H1 (cell line): ENCODE results near the gene CRP.

ENCODE experiments used
- EZH2 ChIP-seq: fragments of 200-600 bp; sonication (generic); IDR thresholded peaks from 2 replicates; pipeline ENCODE4 v1.7.1; 2012; ENCODE audit warnings: low read depth, mild to moderate bottlenecking, moderate library complexity, low read length, inconsistent platforms; ENCODE audit not compliant: severe bottlenecking
- JUND ChIP-seq: IDR thresholded peaks from 2 replicates; pipeline ENCODE4 v1.6.1; 2011; ENCODE audit warnings: mild to moderate bottlenecking, improper control_type of control experiment, low read length
- SIX5 ChIP-seq: IDR thresholded peaks from 2 replicates; pipeline ENCODE4 v1.6.1; 2011; ENCODE audit warnings: mild to moderate bottlenecking, low read depth, low read length
- TF ChIP-seq, protein P1 (sequence below), 3 experiments: IDR thresholded peaks; 1 replicate in 2 of 3; 2 replicates in 1 of 3; pipeline versions ENCODE4 v1.5.1 to v1.6.1; 2011; ENCODE audit warnings: low read length in 3 of 3, mild to moderate bottlenecking in 3 of 3, inconsistent platforms in 2 of 3, low read depth in 1 of 3, moderate library complexity in 1 of 3; ENCODE audit not compliant: insufficient read depth in 1 of 3; ENCODE audit errors: control extremely low read depth in 1 of 3
- TF ChIP-seq, protein P2 (sequence below): IDR thresholded peaks from 2 replicates; pipeline ENCODE4 v1.6.1; 2012; ENCODE audit warnings: inconsistent platforms

DNA sequence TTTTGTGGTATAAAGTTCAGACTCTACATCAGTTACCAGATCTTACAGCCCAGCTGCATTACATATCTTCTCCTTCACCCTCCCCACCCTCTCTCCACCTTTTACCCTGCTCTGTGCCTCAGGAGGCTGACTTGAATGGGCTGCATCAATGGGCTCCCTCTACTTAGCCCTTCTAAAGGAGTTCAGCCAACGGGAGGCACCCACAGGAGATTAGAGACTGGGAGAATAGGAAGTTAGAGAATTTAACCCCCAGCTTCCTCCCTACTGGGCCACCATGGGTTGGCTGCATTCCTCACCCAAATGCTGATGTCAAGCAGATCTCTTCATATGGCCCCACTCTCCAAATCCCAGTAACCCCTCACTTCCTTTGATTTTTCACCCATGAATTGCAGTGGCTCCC, 49.3 kb upstream of the CRP start:
- TF ChIP-seq, protein P1, sequence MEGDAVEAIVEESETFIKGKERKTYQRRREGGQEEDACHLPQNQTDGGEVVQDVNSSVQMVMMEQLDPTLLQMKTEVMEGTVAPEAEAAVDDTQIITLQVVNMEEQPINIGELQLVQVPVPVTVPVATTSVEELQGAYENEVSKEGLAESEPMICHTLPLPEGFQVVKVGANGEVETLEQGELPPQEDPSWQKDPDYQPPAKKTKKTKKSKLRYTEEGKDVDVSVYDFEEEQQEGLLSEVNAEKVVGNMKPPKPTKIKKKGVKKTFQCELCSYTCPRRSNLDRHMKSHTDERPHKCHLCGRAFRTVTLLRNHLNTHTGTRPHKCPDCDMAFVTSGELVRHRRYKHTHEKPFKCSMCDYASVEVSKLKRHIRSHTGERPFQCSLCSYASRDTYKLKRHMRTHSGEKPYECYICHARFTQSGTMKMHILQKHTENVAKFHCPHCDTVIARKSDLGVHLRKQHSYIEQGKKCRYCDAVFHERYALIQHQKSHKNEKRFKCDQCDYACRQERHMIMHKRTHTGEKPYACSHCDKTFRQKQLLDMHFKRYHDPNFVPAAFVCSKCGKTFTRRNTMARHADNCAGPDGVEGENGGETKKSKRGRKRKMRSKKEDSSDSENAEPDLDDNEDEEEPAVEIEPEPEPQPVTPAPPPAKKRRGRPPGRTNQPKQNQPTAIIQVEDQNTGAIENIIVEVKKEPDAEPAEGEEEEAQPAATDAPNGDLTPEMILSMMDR (IDR thresholded peaks at IDR 0.05; ENCODE audit: control extremely low read depth in 1 of 3, insufficient read depth in 1 of 3, low read depth in 1 of 3, low read length in 3 of 3): no peak
- TF ChIP-seq SIX5: no peak
- TF ChIP-seq, protein P2, sequence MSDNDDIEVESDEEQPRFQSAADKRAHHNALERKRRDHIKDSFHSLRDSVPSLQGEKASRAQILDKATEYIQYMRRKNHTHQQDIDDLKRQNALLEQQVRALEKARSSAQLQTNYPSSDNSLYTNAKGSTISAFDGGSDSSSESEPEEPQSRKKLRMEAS: no peak
- TF ChIP-seq JUND: no peak
- no peak for TF ChIP-seq EZH2
